Cardiac muscle cell (in vitro differentiated cells and primary cell): ENCODE measurements around the gene RPS10. TPM values are rescaled to one million over a fixed set of nuclear protein-coding genes. Genes with fewer than 3 reads are reported as not detected.
"Not testable (repeated sequence)": the region's sequence is repeated elsewhere in the genome, so short reads cannot be mapped to it uniquely, and the experiment has no call there.

ENCODE experiments used
- DNase-seq, 2 donors: peaks; one replicate each; pipeline versions ENCODE4 v3.0.0 to v3.0.0-alpha.2; 2010 to 2017; ENCODE audit warnings: low read depth in 1 of 2, low spot score in 1 of 2
- H3K27ac ChIP-seq: fragments of 200-600 bp; sonication (generic); 2 replicates; pipeline ENCODE4 v1.5.1; 2016
- H3K27me3 ChIP-seq: fragments of 200-600 bp; sonication (generic); 2 replicates; pipeline ENCODE4 v1.6.0; 2016; ENCODE audit warnings: control low read depth
- H3K36me3 ChIP-seq: fragments of 200-600 bp; sonication (generic); 2 replicates; pipeline ENCODE4 v1.5.1; 2016; ENCODE audit warnings: control low read depth
- H3K4me1 ChIP-seq: fragments of 200-600 bp; sonication (generic); 2 replicates; pipeline ENCODE4 v1.8.1; 2017; ENCODE audit warnings: low read depth, mild to moderate bottlenecking, mixed run types
- H3K4me3 ChIP-seq: fragments of 200-600 bp; sonication (generic); 2 replicates; pipeline ENCODE4 v1.5.1; 2016; ENCODE audit warnings: mild to moderate bottlenecking
- H3K9me3 ChIP-seq: fragments of 200-600 bp; sonication (generic); 2 replicates; pipeline ENCODE4 v1.5.1; 2017; ENCODE audit warnings: low read depth, mild to moderate bottlenecking, control low read depth
- polyA plus RNA-seq: library from polyadenylated mRNA; unstranded; fragments of >200 nt; fragmentation: Nextera tagmentation; extraction: Ambion mirVana; gene quantifications from 2 replicates; pipeline ENCODE4 v1.2.1, GENCODE V29; 2016
- total RNA-seq: library from RNA; depleted of rRNA; stranded (reverse); fragments of >200 nt; gene quantifications from 2 replicates; pipeline ENCODE4 v1.2.3, GENCODE V29; 2016
- TF ChIP-seq, protein P1 (sequence below): IDR thresholded peaks from 2 replicates; pipeline ENCODE4 v1.5.1; 2012; ENCODE audit warnings: low read depth, mild to moderate bottlenecking, low read length

The RPS10 gene
- total and polyA plus RNA-seq, 2 experiments from 2014 or later = 632 to 1,764 TPM

DNA sequence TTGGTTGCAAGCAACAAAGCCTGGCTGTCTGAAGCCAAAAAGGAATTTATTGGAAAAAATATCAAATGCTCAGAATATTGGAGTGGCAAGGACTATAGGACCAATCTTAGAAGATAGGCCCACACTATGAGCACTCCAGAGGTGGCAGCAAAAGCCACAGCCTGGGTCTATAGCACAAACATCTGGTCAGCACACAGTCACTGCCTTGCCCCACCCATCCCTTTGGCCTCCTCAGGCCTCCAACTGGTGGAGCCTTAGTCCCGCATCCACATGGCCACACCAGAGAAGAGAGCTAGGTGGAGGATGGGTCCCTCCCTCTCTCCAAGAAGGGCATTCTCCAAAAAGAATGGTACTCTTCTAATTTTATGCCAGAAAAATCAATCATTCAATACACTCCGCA, 47.4 kb downstream of the RPS10 start:
- TF ChIP-seq, protein P1, sequence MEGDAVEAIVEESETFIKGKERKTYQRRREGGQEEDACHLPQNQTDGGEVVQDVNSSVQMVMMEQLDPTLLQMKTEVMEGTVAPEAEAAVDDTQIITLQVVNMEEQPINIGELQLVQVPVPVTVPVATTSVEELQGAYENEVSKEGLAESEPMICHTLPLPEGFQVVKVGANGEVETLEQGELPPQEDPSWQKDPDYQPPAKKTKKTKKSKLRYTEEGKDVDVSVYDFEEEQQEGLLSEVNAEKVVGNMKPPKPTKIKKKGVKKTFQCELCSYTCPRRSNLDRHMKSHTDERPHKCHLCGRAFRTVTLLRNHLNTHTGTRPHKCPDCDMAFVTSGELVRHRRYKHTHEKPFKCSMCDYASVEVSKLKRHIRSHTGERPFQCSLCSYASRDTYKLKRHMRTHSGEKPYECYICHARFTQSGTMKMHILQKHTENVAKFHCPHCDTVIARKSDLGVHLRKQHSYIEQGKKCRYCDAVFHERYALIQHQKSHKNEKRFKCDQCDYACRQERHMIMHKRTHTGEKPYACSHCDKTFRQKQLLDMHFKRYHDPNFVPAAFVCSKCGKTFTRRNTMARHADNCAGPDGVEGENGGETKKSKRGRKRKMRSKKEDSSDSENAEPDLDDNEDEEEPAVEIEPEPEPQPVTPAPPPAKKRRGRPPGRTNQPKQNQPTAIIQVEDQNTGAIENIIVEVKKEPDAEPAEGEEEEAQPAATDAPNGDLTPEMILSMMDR = no peak
- no peak overlapping the region for H3K27ac ChIP-seq
- H3K9me3 ChIP-seq = no peaks in the 10 kb centered on the region

DNA sequence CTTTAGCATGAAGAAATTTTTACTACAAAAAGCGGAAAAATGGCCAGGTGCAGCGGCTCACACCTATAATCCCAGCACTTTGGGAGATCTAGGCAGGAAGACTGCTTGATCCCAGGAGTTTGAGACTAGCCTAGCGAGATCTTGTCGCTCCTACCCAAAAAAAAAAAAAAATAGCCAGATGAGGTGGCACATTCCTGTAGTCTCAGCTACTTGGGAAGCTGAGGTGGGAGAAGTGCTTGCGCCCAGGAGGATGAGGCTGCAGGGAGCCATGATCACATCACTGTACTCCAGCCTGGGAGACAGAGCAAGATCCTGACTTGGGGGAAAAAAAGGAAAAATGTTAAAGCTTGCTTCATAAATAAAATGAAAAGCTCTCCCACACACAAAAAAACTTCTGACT, 47.9 kb downstream of the RPS10 start:
- H3K4me1 ChIP-seq = no peaks in the 10 kb centered on the region
- H3K9me3 ChIP-seq = no peaks in the 10 kb centered on the region
- no peaks in the 10 kb centered on the region for H3K27me3 ChIP-seq
- no peak overlapping the region for H3K4me3 ChIP-seq
- no peak for DNase-seq
- no peaks in the 10 kb centered on the region for H3K36me3 ChIP-seq
- TF ChIP-seq, protein P1 = no peak
- H3K27ac ChIP-seq = no peak overlapping the region

More for the DNA sequence above, 47.4 kb downstream of the RPS10 start:
- Histone ChIP-seq H3K4me1 (no peaks in the 10 kb centered on the region), H3K36me3 (no peaks in the 10 kb centered on the region), H3K27me3 (no peaks in the 10 kb centered on the region), H3K4me3 (no peak overlapping the region)
- no peak for DNase-seq

DNA sequence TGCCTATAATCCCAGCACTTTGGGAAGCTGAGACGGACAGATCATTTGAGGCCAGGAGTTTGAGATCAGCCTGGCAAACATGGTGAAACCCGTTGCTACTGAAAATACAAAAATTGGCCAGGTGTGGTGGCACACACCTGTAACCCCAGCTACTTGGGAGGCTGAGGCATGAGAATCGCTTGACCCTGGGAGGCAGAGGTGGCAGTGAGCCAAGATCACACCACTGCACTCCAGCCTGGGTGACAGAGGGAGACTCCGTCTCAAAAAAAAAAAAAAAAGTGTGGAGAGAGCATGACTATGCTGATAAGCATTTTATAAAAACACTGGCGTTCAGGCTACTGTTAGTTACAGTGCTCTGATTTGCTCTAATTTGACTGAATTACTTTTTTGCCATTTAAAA, 48.3 kb downstream of the RPS10 start:
- H3K4me3 ChIP-seq, H3K36me3 ChIP-seq, H3K27me3 ChIP-seq, H3K27ac ChIP-seq, H3K4me1 ChIP-seq, H3K9me3 ChIP-seq, DNase-seq: not testable (repeated sequence)

DNA sequence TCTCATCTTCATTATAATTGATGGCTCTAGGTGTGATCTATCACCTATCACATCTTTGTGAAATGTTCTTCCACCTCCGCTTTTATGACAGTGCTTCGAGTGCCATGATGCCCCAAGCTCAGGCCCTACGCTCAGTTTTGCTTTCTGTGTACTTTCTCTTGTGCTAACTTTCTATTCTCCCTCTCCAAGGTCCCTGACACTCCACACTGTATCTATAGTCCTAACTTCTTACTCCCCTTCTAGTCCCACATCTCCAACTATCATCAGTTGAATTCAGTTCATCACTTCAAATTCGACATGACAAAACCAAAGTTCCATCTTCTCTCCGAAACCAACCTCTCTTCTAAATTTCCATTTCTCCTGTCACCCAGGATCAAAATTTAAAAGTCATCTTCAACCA, 50.0 kb downstream of the RPS10 start:
- DNase-seq = no peak
- no peak overlapping the region for H3K4me3 ChIP-seq
- no peaks in the 10 kb centered on the region for H3K9me3 ChIP-seq
- no peaks in the 10 kb centered on the region for H3K4me1 ChIP-seq
- no peak overlapping the region for H3K27ac ChIP-seq
- no peaks in the 10 kb centered on the region for H3K36me3 ChIP-seq
- TF ChIP-seq, protein P1 = no peak
- H3K27me3 ChIP-seq = no peaks in the 10 kb centered on the region

DNA sequence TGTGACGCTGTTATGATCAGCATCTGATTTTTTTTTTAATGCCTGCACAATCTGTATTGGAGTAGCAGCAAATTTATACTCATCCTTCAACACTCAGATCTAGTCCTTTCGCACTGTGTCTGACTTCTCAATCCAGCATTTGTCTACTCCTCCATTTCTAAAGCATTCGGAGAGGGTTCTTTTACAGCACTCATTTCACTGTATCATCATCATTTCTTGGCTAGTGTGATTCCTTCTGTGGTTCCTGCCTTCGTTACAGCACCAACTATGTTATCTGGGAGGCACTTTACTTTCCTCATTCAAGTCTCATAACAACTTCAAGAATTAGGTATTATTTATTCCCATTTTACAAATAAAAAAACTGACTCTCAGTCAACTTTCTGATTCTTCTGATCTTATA, 51.4 kb downstream of the RPS10 start:
- peak overlapping the region; percentile 8 for H3K27ac ChIP-seq
- TF ChIP-seq, protein P1 = no peak
- no peak overlapping the region for H3K4me3 ChIP-seq
- DNase-seq = peak in 1 of 2 donors; percentile 51
- no peaks in the 10 kb centered on the region for H3K36me3 ChIP-seq
- no peaks in the 10 kb centered on the region for H3K9me3 ChIP-seq
- H3K27me3 ChIP-seq = no peaks in the 10 kb centered on the region
- H3K4me1 ChIP-seq = no peaks in the 10 kb centered on the region

DNA sequence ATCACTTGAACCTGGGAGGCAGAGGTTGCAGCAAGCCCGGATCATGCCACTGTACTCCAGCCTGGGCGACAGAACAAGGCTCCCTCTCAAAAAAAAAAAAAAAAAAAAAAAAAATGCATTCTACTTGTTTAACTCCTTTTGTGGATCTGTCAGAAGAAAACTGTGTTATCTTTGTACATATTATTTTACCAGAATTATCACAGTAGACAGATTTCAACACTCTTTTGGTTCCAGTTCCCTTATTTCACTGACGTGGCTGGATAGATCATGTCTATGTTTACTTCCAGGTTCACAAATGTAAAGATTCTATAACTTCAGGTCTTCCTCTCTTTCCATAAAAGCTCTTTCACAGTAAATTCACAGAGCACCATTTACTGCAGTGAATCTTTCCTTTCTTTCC, 51.8 kb downstream of the RPS10 start:
- peak in 1 of 2 donors; percentile 32 for DNase-seq
- peak overlapping the region; percentile 8 for H3K27ac ChIP-seq
- no peaks in the 10 kb centered on the region for H3K9me3 ChIP-seq
- H3K4me1 ChIP-seq = no peaks in the 10 kb centered on the region
- H3K4me3 ChIP-seq = no peak overlapping the region
- TF ChIP-seq, protein P1 = no peak
- no peaks in the 10 kb centered on the region for H3K27me3 ChIP-seq
- no peaks in the 10 kb centered on the region for H3K36me3 ChIP-seq
